Osteoblast (primary cell): ENCODE results near the gene ATIC. TPM values are rescaled to one million over a fixed set of nuclear protein-coding genes. Genes with fewer than 3 reads are reported as not detected.

Source experiments
- DNase-seq: peaks from one replicate; pipeline ENCODE4 v3.0.0; 2011; ENCODE audit warnings: low spot score, mixed read lengths; ENCODE audit not compliant: insufficient read length; ENCODE audit errors: missing footprints
- H2AFZ ChIP-seq: 2 replicates; pipeline ENCODE4 v1.6.0; 2011; ENCODE audit warnings: mild to moderate bottlenecking, low read length
- H3K27ac ChIP-seq: 2 replicates; pipeline ENCODE4 v1.5.1; 2011; ENCODE audit warnings: mild to moderate bottlenecking, low read depth, low read length, moderate library complexity
- H3K27me3 ChIP-seq: 2 replicates; pipeline ENCODE4 v1.6.0; 2012; ENCODE audit warnings: mild to moderate bottlenecking, control low read depth, inconsistent platforms, low read length, moderate library complexity; ENCODE audit not compliant: insufficient read depth
- H3K36me3 ChIP-seq: 2 replicates; pipeline ENCODE4 v1.5.1; 2011; ENCODE audit warnings: mild to moderate bottlenecking, low read length, control low read depth, moderate library complexity; ENCODE audit not compliant: insufficient read depth
- H3K4me1 ChIP-seq: 2 replicates; pipeline ENCODE4 v1.5.1; 2011; ENCODE audit warnings: mild to moderate bottlenecking, low read length, control low read depth, moderate library complexity; ENCODE audit not compliant: insufficient read depth
- H3K4me2 ChIP-seq: 2 replicates; pipeline ENCODE4 v1.6.0; 2011; ENCODE audit warnings: mild to moderate bottlenecking, low read length; ENCODE audit not compliant: insufficient read depth
- H3K4me3 ChIP-seq: fragments of 200-600 bp; sonication (generic); 3 replicates; pipeline ENCODE4 v1.5.1; 2012; ENCODE audit warnings: mild to moderate bottlenecking, low read length, inconsistent platforms; ENCODE audit not compliant: insufficient read depth
- H3K79me2 ChIP-seq: 2 replicates; pipeline ENCODE4 v1.6.0; 2012; ENCODE audit warnings: mild to moderate bottlenecking, low read length, control low read depth, inconsistent platforms; ENCODE audit not compliant: insufficient read depth
- H3K9me3 ChIP-seq: 2 replicates; pipeline ENCODE4 v1.5.1; 2011; ENCODE audit warnings: low read depth, low read length, control low read depth
- H4K20me1 ChIP-seq: 2 replicates; pipeline ENCODE4 v1.6.0; 2012; ENCODE audit warnings: mild to moderate bottlenecking, low read length, control low read depth; ENCODE audit not compliant: insufficient read depth
- total RNA-seq: library from RNA; depleted of rRNA; stranded (reverse); fragments of >200 nt; gene quantifications from 2 replicates; pipeline ENCODE4 v1.2.3, GENCODE V29; 2012
- TF ChIP-seq, protein P1 (sequence below): IDR thresholded peaks from 2 replicates; pipeline ENCODE4 v1.5.1; 2011; ENCODE audit warnings: mild to moderate bottlenecking, low read depth, low read length, moderate library complexity; ENCODE audit errors: extremely low read depth

The ATIC gene
- total RNA-seq, 1 donor, result 17.7 TPM

DNA sequence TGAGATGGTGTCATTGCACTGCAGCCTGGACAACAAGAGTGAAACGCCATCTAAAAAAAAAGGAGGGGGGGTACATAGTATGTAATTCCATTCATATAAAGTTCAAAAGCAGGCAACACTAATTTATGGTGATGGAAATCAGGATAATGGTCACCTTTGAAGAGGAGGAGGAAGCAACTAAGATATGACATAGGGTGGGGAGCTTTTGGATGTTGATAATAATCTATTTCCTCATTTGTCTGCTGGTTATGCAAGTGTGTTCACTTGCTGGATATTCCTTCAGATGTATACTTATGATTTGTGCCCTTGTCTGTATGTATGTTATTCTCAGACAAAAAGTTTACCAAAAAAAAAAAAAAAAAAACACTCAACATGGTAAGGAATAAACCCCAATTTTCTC, 28.6 kb upstream of the ATIC start:
- no peaks in the 10 kb centered on the region for H3K36me3 ChIP-seq
- no peak overlapping the region for H3K4me2 ChIP-seq
- H3K79me2 ChIP-seq, result no peaks in the 10 kb centered on the region
- no peaks in the 10 kb centered on the region for H3K27me3 ChIP-seq
- TF ChIP-seq, protein P1, sequence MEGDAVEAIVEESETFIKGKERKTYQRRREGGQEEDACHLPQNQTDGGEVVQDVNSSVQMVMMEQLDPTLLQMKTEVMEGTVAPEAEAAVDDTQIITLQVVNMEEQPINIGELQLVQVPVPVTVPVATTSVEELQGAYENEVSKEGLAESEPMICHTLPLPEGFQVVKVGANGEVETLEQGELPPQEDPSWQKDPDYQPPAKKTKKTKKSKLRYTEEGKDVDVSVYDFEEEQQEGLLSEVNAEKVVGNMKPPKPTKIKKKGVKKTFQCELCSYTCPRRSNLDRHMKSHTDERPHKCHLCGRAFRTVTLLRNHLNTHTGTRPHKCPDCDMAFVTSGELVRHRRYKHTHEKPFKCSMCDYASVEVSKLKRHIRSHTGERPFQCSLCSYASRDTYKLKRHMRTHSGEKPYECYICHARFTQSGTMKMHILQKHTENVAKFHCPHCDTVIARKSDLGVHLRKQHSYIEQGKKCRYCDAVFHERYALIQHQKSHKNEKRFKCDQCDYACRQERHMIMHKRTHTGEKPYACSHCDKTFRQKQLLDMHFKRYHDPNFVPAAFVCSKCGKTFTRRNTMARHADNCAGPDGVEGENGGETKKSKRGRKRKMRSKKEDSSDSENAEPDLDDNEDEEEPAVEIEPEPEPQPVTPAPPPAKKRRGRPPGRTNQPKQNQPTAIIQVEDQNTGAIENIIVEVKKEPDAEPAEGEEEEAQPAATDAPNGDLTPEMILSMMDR, result no peak
- H3K9me3 ChIP-seq, result no peaks in the 10 kb centered on the region
- no peaks in the 10 kb centered on the region for H4K20me1 ChIP-seq
- no peak for DNase-seq
- H3K4me1 ChIP-seq, result peaks cover 18% of the 10 kb centered on the region
- H2AFZ ChIP-seq, result no peak overlapping the region
- no peak overlapping the region for H3K4me3 ChIP-seq
- no peak overlapping the region for H3K27ac ChIP-seq

DNA sequence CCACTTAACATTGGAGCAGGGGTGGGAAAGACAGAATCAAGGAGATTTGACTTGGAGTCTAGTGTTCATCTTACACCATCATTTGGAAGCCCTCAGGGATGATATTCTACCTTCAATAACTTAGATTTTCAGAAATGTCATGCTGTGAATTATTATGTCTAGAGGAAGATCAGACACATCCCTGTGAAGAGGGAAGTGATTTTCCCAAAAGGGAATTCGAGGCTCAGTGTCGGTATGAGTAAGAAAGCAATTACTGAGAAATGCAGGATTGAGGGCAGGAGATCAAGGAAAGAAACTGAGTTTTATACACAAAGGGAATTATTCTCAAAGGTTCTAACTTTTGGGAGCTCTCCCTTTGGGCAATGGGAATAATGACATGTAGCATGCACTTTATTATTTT, 25.6 kb upstream of the ATIC start:
- Histone ChIP-seq H3K4me2 (peak overlapping the region; percentile 32), H3K79me2 (no peaks in the 10 kb centered on the region), H3K36me3 (no peaks in the 10 kb centered on the region), H4K20me1 (no peaks in the 10 kb centered on the region), H3K27ac (peak overlapping the region; percentile 26), H3K9me3 (no peaks in the 10 kb centered on the region), H3K27me3 (no peaks in the 10 kb centered on the region), H2AFZ (peak overlapping the region; percentile 30), H3K4me3 (no peak overlapping the region), H3K4me1 (peaks cover 20% of the 10 kb centered on the region)
- peak; percentile 65 for DNase-seq
- TF ChIP-seq, protein P1, result no peak

DNA sequence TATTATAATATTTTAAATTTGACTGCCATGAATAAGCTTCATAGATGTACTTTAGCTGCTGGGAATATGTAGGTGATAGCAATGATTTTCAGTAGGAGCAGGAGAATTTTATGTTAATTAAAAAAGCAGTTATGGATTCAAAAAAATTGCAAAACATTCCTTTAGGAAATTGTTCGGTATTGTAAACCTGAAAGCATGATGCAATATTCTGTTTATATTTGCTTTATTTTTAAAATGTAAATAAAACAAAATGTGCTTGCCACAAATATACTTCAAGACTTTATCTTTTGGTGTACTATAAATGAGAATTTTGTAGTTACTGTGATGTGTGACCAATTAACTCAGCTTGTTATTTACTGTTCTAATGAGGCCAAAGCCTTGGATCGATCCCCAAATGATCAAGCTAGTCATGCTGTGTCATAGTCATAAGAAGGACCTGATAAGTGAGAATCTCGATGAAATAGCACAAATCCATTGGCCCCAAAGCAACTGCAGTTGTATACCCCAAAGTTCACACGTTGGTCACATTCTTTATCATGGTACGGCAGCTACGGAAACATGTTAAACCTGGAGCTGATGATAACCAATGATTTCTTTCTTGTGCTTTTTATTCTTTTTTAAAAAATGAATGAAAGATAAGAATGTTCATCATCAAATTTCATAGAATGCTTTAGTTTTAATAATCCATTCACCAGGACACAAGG, 23.6 kb upstream of the ATIC start:
- H3K9me3 ChIP-seq, result no peaks in the 10 kb centered on the region
- H3K27me3 ChIP-seq, result no peaks in the 10 kb centered on the region
- TF ChIP-seq, protein P1, result no peak
- H3K4me2 ChIP-seq, result no peak overlapping the region
- peaks cover 21% of the 10 kb centered on the region for H3K4me1 ChIP-seq
- no peaks in the 10 kb centered on the region for H3K79me2 ChIP-seq
- H4K20me1 ChIP-seq, result no peaks in the 10 kb centered on the region
- H3K36me3 ChIP-seq, result no peaks in the 10 kb centered on the region
- no peak overlapping the region for H3K4me3 ChIP-seq
- H3K27ac ChIP-seq, result no peak overlapping the region
- H2AFZ ChIP-seq, result no peak overlapping the region
- DNase-seq, result no peak

DNA sequence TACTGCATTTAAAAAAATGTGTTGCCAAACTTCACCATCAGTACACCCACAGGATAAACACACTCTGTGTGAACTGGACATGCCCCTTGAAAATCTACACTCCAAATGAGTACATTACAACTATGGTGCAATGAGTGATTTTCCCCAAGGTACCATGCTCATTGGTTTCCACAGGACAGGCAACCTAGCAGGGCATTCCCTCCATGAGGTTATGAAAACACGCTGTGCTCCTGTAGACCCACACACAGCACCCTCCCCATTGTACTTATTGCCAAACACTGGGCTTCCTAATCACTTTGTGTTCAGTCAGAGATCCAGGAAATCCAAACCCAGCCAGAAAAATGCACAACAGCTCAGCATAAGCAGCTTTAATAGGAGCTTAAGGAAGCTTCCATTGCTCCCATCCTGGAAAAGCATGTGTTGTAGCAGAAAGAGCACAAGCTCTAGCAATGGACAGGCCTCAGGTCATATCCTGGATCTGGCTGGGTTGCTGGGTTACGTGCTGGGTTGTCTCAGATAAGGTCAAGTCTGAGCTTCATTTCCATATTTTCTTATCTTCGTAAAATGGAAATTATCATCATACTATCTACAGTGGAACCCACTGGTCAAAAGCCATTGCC, 20.8 kb upstream of the ATIC start:
- H3K36me3 ChIP-seq, result no peaks in the 10 kb centered on the region
- H3K4me3 ChIP-seq, result no peak overlapping the region
- H3K4me1 ChIP-seq, result peaks cover 12% of the 10 kb centered on the region
- H3K27ac ChIP-seq, result no peak overlapping the region
- H3K27me3 ChIP-seq, result no peaks in the 10 kb centered on the region
- DNase-seq, result no peak
- H3K79me2 ChIP-seq, result no peaks in the 10 kb centered on the region
- no peaks in the 10 kb centered on the region for H3K9me3 ChIP-seq
- H4K20me1 ChIP-seq, result no peaks in the 10 kb centered on the region
- peak overlapping the region; percentile 11 for H2AFZ ChIP-seq
- no peak overlapping the region for H3K4me2 ChIP-seq
- TF ChIP-seq, protein P1, result no peak
